Fibroblast of skin of right biceps (primary cell): ENCODE measurements around the gene KNTC1.
A peak's percentile ranks its signal among the peaks of the same experiment; 100 is the strongest.
"Not testable (repeated sequence)": the region's sequence is repeated elsewhere in the genome, so short reads cannot be mapped to it uniquely, and the experiment has no call there.

Experiments
- DNase-seq: peaks from one replicate; pipeline ENCODE4 v3.0.0-alpha.2; 2013

The KNTC1 gene

DNA sequence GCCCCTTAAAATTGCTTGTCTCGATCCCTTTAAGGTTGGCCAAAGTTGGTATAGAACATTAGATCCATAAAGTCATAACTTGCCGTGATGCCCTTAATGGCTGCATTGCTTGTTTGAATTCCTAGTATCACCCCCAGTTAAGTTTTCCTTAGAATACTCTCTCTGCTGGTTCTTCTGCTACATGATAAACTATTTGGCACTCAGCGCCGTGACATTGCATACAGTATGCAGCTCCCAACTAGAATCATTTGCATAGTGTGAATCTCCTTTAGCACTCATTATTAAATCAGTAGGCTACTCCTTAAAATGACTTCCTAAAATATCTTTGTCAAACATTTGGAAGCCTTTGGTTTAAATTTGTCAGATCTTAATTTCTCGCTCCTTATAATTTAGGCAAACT, 42.2 kb downstream of the KNTC1 start:
- DNase-seq, result no peak

DNA sequence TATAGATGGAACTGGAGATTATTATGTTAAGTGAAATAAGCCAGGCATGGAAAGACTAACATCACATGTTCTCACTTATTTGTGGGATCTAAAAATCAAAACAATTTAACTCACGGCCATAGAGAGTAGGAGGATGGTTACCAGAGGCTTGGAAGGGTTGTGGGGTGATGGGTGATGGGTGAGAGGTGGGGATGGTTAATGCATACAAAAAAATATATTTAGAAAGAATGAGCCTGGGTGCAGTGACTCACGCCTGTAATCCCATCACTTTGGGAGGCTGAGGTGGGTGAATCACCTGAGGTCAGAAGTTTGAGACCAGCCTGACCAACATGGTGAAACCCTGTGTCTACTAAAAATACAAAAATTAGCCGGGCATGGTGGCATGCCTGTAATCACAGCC, 43.0 kb downstream of the KNTC1 start:
- peak; percentile 35 for DNase-seq

DNA sequence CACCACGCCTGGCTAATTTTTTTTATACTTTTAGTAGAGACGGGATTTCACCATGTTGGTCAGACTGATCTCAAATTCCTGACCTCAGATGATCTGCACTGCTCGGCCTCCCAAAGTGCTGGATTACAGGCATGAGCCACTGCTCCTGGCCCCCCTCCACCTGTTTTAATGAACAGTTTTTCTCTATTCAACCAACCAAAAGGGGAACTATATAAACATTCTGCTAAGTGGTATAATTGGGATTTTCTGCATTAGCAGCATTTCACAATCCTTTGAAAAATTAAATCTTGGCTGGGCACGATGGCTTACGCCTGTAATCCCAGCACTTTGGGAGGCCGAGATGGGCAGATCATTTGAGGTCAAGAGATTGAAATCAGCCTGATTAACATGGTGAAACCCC, 44.8 kb downstream of the KNTC1 start:
- no peak for DNase-seq

DNA sequence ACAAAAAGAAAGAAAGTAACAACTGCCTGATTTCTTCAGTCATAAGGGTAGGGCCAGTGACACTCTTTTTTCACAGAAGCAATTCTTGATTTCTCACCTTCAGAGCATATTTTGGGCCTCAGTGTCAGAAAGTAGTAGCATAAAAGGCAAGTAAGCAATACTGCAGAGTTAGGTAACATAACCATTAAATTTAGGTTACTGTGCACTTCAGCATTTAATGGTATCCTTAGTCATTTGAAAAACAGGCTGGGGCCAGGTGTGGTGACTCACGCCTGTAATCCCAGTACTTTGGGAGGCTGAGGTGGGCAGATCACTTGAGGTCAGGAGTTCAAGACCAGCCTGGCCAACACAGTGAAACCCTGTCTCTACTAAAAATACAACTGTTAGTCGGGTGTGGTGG, 56.2 kb downstream of the KNTC1 start:
- not testable (repeated sequence) for DNase-seq

DNA sequence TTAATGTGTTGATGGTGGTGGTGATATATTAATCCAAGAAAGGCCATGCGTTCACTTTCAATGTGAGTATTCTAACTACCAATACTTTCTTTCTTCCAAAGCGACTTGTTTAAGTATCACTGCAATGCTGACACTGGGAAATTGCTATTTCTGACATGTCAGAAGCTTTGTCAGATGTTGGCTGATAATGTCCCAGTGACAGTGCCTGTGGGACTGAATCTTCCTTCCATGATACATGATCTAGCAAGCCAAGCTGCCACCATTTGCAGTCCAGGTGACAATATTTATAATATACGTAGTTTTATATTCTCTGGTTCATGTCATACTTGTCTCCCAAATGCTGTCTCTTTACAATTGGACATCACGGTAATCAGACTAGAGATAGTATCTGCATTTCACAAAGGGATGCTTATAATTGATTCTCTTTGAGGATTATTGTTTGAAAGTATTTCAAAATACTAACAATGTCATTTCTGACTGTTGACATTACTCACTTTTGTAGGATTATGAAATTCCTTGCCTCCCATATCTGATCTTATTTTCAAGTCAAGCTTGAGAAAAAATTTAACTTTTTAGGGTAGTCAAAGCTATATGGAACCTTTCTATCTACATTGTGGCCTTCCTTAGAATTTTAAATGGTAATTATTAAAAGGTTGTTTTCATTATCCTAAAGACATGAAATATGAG, 57.3 kb downstream of the KNTC1 start:
- no peak for DNase-seq

DNA sequence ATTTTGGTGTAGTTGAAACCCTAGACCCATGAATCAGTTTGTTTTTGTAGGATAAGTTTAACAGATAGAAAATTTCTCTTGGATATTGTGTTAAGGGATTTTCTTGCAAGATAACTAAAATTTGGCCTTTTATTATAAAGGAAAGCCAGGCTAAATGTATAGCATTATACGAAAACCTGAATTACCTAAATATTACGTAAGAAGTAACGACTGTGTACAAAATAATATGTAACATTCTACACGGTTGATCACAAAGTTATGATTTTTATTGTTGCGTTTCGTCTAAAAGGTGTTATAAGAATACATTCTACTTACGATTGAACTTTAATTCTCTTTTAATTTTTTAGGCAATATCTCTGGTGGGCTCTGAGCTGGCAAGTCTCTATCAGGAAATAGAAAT, 63.9 kb downstream of the KNTC1 start:
- no peak for DNase-seq

DNA sequence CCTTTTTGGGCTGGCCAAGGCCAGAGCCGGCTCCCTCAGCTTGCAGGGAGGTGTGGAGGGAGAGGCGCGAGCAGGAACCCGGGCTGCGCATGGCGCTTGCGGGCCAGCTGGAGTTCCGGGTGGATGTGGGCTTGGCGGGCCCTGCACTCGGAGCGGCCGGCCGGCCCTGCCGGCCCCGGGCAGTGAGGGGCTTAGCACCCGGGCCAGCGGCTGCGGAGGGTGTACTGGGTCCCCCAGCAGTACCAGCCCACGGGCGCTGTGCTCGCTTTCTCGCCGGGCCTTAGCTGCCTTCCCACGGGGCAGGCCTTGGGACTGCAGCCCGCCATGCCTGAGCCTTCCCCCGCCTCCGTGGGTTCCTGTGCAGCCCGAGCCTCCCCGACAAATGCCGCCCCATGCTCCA, 64.9 kb downstream of the KNTC1 start:
- DNase-seq, result not testable (repeated sequence)

DNA sequence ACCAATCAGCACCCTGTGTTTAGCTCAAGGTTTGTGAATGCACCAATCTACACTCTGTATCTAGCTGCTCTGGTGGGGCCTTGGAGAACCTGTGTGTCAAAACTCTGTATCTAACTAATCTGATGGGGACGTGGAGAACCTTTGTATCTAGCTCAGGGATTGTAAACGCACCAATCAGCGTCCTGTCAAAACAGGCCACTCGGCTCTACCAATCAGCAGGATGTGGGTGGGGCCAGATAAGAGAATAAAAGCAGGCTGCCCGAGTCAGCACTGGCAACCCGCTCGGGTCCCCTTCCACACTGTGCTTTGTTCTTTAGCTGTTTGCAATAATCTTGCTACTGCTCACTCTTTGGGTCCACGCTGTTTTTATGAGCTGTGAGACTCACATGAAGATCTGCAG, 65.5 kb downstream of the KNTC1 start:
- not testable (repeated sequence) for DNase-seq

DNA sequence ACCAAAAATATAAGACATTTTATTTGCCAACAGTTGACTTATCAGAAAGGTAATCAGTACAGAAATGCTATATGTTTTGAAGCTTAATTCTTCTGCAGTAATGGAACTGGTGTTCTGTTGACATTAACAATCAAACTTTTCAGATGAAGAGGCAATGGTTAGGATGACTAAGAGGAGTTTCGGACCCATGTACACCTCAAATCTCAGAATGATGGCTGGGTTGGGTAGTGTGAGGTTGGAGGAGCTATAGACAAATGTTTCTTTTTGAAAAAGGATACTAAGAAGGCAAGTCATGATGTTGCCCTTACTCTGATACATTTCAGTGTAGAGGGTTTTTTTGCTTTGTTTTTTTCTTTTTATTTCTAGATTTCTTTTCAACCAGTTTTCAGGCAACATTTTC, 66.9 kb downstream of the KNTC1 start:
- DNase-seq, result no peak

DNA sequence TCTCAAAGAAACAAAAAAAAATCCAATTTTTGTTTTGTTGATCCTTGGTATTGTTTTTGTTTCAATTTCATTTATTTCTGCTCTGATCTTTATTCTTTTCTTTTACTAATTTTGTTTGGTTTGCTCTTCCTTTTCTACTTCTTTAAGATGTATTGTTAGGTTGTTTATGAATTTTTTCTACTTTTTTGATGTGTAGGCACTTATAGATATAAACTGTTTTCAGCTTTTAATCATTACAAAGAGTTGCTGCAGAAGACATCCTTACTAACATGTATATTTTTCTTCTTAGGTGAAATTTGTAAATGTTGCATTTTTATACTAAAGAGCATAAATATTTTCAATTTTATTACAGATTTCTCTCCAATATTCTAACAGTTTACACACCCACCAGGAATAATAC, 69.8 kb downstream of the KNTC1 start:
- DNase-seq, result no peak

DNA sequence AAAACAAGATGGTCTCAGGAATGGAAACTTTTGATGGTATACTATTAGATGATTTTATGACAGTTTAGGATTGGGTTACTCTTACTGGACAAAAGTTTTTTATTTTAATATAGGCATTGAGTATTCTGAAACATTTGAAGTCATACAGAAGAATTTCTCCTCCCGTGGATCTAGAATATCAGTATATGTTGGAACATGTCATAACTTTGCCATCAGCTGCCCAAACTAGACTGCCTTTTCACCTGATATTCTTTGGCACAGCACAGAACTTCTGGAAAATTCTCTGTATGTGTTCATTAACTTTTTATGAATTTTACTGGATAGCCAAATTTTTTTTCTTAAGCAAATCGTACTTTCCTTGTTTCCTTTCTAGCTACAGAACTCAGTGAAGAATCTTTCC, 75.4 kb downstream of the KNTC1 start:
- no peak for DNase-seq

DNA sequence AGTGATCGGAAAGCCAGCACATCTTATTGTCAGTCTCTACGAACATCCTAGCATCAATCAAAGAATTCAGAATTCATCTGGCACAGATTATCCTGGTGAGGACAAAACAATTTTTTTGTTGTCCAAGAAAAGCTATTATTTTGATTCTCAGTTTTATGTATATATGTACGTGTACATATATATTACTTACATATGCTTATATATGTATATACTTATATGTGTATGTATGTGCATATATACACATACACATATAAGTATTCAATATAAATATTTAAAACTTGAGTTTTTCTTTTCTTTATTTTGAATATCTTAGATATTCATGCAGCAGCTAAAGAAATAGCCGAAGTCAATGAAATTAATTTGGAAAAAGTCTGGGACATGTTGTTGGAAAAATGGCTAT, 77.9 kb downstream of the KNTC1 start:
- DNase-seq, result no peak

DNA sequence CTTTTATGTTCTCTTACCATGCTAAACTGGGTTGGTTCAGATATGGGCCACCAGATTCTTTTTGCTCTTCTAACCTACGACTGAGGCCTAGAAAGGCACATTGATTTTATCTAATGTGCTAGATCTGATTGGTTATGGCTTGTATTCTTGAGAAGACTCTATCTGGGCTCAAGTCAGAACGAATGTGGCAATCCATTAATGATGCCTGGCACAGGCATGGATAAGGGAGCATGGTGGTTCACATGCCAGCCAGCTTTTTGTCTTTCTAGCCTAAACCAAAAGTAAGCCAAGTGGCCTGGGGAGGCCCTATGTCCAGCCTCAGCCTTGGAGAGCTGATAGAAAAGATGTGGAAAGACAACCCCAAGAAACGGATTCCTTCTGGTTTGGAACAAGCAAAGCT, 82.7 kb downstream of the KNTC1 start:
- no peak for DNase-seq

DNA sequence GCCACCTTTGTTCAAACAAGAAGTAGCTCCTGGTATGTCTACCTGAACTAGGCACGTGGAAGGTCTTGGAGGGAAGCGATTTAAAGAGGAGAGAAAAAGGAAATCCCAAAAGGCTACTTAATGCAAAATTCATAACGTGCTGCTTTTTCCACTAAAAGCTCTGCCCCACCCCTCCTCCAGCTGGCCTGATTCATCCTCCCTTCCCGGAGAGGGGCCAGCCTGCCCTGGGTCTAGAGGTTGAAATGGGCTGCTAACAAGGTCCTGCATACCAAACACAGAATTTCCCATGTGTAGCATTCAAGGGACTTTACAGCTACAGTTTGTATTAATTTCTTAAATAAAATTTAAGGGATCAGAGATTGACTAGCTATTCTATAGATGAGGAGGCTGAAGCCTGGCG, 83.2 kb downstream of the KNTC1 start:
- no peak for DNase-seq

DNA sequence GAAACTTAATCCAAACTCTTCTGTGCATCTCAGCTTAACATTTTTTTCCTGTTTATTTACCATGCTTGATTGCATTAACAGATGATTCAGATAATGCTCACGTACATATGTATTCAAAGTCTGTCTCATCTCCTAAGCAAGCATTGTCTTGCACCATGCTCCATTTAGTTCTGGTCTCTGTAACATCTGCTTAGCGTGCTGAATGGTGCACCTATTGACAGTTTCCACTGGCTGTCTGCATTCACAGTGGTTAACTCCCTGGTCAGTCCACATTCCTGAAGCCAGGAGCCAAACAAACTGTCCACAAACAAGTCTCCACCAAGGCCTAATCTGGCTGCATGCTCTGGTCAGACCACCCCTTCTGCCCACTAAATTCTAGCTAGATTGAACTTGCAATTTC, 83.9 kb downstream of the KNTC1 start:
- DNase-seq, result no peak

DNA sequence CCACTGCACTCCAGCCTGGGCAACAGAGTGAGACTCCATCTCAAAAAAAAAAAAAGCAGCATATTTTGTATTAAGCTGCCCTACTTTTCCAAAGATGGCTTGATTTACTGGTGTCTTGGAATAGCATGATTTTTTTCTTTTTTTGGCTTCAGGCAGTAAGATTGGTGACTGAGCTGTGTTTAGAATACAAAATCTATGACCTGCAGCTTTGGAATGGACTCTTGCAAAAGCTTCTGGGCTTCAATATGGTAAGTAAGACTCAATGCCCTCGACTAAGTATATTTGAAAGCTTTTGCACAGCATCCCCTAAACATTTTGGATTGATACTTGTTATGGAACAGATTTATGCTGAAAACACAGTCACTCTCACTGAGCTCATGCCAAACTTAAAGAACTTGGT, 87.8 kb downstream of the KNTC1 start:
- no peak for DNase-seq

DNA sequence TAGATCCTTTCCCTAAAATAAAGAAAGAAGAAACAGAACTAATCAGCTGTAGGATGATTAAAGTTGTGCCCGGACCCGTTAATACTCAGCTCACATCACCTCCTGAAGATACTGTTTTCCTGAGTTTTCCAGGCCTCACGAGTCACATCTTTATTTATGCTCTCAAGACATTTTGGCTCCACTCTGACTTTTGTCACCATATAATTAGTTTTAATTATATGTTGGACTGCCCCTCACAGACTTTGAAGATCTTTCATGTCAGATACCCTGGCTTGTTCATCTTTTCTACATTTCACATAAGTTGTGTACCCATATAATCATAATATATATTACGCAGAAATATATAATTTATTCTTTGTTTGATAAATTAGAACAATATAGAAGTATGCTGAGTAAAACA, 88.7 kb downstream of the KNTC1 start:
- DNase-seq, result no peak

DNA sequence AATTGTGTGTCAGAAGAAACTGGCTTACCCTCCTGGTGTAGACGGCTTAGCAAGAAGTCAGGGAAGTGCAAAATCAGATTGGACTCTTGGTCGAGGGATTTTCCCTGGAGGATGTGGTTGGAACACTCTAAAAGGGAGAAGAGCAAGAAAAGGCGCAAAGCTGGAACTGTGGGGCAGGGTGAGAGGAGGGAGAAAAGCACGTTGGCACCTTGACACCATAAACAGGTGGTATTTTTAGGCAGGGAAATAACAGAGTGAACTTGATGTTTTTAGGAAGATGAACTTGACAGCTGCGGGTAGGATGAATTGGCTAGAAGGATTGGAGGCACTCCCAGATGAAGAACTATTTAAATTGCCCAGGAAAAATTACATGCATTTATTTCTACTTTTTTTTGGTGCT, 108.4 kb downstream of the KNTC1 start:
- DNase-seq, result no peak

DNA sequence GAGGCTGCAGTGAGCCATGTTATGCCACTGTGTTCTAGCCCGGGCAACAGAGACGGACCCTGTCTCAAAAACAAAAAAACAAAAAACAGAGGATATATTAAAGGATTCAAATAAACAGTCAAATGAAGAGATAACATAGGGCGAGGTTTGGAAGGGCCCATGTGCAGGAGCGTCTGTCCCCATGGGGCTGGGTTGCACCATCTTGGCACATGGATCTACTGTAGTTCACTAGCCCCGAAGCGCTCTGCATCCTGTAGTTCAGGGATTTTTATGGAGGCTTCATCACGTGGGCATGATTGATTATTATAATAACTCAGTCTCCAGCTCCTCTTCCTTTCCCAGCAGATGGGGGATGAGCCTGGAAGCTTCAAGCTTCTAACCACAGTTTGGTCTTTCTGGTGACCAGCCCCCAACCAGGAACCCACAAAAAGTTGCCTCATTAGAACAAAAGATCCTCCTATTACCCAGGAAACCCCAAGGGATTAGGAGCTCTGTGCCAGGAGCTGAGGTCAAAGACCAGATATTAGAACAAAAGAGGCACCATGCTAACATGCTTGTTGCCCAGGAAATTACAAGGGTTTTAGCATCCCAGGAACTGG, 116.3 kb downstream of the KNTC1 start:
- DNase-seq, result peak; percentile 49

DNA sequence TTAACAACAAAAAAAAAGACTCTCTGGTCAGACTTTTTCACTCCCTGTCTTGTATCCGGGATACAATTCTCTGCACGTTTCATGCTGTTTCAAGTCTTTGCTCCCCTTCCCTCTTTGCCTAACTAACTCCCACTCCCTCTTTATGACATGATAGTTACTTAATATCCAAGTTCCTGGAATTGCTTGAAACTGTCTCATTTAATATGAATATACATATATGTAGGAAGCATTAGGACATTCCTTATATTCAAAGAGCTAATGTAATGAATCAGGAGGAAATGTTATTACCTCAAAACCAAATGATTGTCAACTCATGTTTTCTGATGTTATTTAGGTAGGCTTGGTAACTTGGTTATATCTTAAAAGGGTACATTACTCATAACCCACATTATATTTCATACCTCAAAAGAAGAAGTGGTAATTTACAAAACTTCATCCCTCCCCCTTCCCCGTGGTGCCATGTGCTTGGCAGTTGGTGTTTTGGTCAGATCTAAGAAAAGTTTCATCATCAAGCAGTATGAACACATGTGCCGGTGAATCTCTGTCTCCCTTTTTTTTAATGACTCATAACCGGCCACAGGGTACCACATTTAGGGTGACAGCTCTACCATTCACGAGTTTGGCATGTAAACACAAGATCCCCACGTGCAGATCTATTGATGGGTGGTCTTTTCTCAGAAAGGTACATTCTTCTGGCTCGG, 119.6 kb downstream of the KNTC1 start:
- DNase-seq, result peak; percentile 83

DNA sequence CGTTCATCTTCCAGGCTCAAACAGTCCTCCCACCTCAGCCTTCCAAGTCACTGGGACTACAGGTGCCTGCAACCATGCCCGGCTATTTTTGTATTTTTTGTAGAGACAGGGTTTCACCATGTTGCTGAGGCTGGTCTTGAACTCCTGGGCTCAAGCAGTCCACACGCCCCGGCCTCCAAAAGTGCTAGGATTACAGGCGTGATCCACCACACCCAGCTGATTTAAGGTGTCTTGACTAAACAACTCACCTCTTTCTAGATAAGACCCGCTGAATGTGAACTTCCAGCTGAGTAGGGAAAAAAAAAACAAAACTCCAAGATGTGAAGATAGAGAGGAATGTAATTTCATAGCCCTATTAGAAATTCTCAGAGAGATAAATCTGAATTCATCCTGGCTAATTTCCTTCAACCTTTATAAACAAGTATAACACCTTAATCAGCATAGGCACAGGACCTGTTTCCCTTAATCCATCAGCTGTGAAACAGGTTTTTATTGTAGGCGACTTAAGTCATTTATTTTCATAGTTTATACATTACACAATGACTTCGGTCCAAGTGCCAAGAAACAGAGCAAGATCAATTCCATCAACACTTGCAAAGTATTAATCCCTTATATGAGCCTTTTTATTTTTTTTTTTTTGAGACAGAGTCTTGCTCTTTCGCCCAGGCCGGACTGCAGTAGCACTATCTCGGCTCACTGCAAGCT, 124.6 kb downstream of the KNTC1 start:
- DNase-seq, result no peak

DNA sequence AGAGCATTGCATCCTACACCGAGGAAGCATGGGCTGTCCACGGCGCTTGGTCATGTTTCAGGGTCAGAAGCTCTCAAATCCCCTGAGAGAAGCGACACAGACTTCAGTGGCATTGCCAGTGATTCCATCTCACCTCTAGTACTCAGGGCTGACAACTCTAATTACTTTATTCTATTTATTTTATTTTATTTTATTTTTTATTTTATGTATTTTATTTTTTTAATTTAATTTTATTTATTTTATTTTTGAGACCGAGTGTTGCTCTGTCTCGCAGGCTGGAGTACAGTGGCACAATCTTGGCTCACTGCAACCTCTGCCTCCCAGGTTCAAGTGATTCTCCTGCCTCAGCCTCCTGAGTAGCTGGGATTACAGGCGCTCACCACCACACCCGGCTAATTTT, 126.2 kb downstream of the KNTC1 start:
- not testable (repeated sequence) for DNase-seq

DNA sequence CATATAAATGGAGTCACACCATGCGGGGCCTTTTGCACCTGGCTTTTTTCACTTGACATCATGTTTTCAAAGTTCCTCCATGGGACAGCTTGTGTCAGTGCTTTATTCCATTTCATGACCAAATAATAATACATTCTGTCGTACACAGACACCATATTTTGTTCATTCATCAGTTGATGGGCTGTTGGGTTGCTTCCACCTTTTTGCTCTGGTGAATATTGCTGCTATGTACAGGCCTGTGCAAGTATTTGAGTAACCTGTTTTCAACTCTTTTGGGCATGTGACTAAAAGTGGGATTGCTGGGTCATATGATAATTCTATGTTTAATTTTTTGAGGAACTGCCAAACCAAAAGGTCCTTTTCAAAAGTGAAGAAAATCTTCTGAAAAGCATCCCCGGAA, 129.2 kb downstream of the KNTC1 start:
- DNase-seq, result no peak

DNA sequence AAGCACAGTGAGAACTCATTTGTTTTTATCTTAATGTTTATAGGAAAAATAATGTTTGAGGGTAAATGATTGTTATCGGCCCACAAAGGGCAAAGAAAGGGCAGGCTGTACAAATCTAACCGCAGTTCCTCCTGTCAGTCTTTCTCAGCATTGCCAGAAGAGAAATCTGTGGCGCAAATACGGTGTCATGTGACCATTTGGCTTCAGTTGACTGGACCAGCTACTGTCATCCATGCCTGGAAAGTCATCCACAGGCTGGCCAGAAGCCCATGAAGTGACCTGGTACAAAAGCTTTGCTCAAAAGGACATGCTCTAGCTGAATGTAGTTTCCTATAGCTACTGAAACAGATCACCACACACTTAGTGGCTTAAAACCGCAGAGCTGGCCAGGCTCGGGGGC, 132.5 kb downstream of the KNTC1 start:
- no peak for DNase-seq
